MM.1S (cell line): Measurements from ENCODE around the gene TRIM63.

Experiments
- DNase-seq: peaks from one replicate; pipeline ENCODE4 v3.0.0-alpha.2; 2015
- H2AFZ ChIP-seq: fragments of 300-600 bp; sonication (generic); 2 replicates; pipeline ENCODE4 v1.6.0; 2016; ENCODE audit warnings: antibody characterized with exemption, low read length
- H3F3A ChIP-seq: fragments of 300-600 bp; sonication (generic); 2 replicates; pipeline ENCODE4 v1.6.1; 2016; ENCODE audit warnings: mild to moderate bottlenecking, antibody characterized with exemption, low read length, moderate library complexity, mixed read lengths; ENCODE audit not compliant: insufficient read depth
- H3K27ac ChIP-seq: fragments of 300-600 bp; sonication (generic); 2 replicates; pipeline ENCODE4 v1.5.1; 2016; ENCODE audit warnings: mild to moderate bottlenecking, low read length
- H3K27me3 ChIP-seq: fragments of 300-600 bp; sonication (generic); replicated peaks from 2 replicates; pipeline ENCODE4 v1.6.0; 2016; ENCODE audit warnings: low read length; ENCODE audit not compliant: insufficient read depth
- H3K36me3 ChIP-seq: fragments of 300-600 bp; sonication (generic); replicated peaks from 2 replicates; pipeline ENCODE4 v1.6.1; 2016; ENCODE audit warnings: mild to moderate bottlenecking, low read length, mixed read lengths; ENCODE audit not compliant: insufficient read depth
- H3K4me1 ChIP-seq: fragments of 300-600 bp; sonication (generic); 2 replicates; pipeline ENCODE4 v1.6.1; 2016; ENCODE audit warnings: low read length, mixed read lengths
- H3K4me2 ChIP-seq: fragments of 300-600 bp; sonication (generic); 2 replicates; pipeline ENCODE4 v1.6.0; 2016; ENCODE audit warnings: low read depth, low read length
- H3K4me3 ChIP-seq: fragments of 300-600 bp; sonication (generic); 2 replicates; pipeline ENCODE4 v1.5.1; 2016; ENCODE audit warnings: low read length, mixed read lengths
- H3K79me2 ChIP-seq: fragments of 300-600 bp; sonication (generic); 2 replicates; pipeline ENCODE4 v1.6.1; 2016; ENCODE audit warnings: mixed run types, low read length, mixed read lengths
- H3K9ac ChIP-seq: fragments of 300-600 bp; sonication (generic); 2 replicates; pipeline ENCODE4 v1.6.1; 2016; ENCODE audit warnings: low read length, mixed read lengths
- H3K9me2 ChIP-seq: fragments of 300-600 bp; sonication (generic); replicated peaks from 2 replicates; pipeline ENCODE4 v1.6.1; 2016; ENCODE audit warnings: mild to moderate bottlenecking, low read length, mixed read lengths; ENCODE audit not compliant: insufficient read depth
- H3K9me3 ChIP-seq: fragments of 300-600 bp; sonication (generic); replicated peaks from 2 replicates; pipeline ENCODE4 v1.6.1; 2016; ENCODE audit warnings: mild to moderate bottlenecking, low read length, mixed read lengths; ENCODE audit not compliant: insufficient read depth
- H4K20me1 ChIP-seq: fragments of 300-600 bp; sonication (generic); 2 replicates; pipeline ENCODE4 v1.6.1; 2016; ENCODE audit warnings: mild to moderate bottlenecking, low read length, moderate library complexity, mixed read lengths; ENCODE audit not compliant: insufficient read depth
- CTCF ChIP-seq: fragments of 300-600 bp; sonication (generic); IDR thresholded peaks from 2 replicates; pipeline ENCODE4 v1.5.1; 2016; ENCODE audit warnings: antibody characterized with exemption, low read length, mixed read lengths
- EZH2 ChIP-seq: fragments of 300-600 bp; sonication (generic); optimal IDR thresholded peaks from 2 replicates; pipeline ENCODE3; 2017; ENCODE audit warnings: low read depth, mild to moderate bottlenecking, antibody characterized with exemption, low read length, mixed read lengths
- EZH2phosphoT487 ChIP-seq: fragments of 300-600 bp; sonication (generic); IDR thresholded peaks from 2 replicates; pipeline ENCODE4 v1.6.1; 2018; ENCODE audit warnings: antibody characterized with exemption, low read length

TRIM63 gene

GRCh38 chr1:26031611-26032220 is 35.7 kb downstream of the TRIM63 start:
- peaks cover 51% of the 10 kb centered on the region for H3K27me3 ChIP-seq
- no peaks in the 10 kb centered on the region for H3K79me2 ChIP-seq
- TF ChIP-seq EZH2phosphoT487 (no peak), CTCF (no peak), EZH2 (no peak)
- H4K20me1 ChIP-seq = no peaks in the 10 kb centered on the region
- no peaks in the 10 kb centered on the region for H3K9me2 ChIP-seq
- H3K4me1 ChIP-seq = 0 out of 2 replicates have a peak, but pooled peaks cover 3% of the 10 kb centered on the region
- no peaks in the 10 kb centered on the region for H3K9me3 ChIP-seq
- no peak overlapping the region for H3K27ac ChIP-seq
- no peak for DNase-seq
- no peaks in the 10 kb centered on the region for H3K36me3 ChIP-seq
- no peak overlapping the region for H2AFZ ChIP-seq
- no peak overlapping the region for H3K9ac ChIP-seq
- no peaks in the 10 kb centered on the region for H3F3A ChIP-seq
- no peak overlapping the region for H3K4me3 ChIP-seq
- no peak overlapping the region for H3K4me2 ChIP-seq

GRCh38 chr1:26031196-26031595 is 36.2 kb downstream of the TRIM63 start:
- Histone ChIP-seq H3K36me3 (no peaks in the 10 kb centered on the region), H3K9me2 (no peaks in the 10 kb centered on the region), H3K9me3 (no peaks in the 10 kb centered on the region), H3F3A (no peaks in the 10 kb centered on the region), H2AFZ (no peak overlapping the region), H3K27me3 (peaks cover 51% of the 10 kb centered on the region), H3K27ac (no peak overlapping the region), H3K9ac (no peak overlapping the region), H3K4me1 (0 out of 2 replicates have a peak, but pooled peaks cover 3% of the 10 kb centered on the region), H4K20me1 (no peaks in the 10 kb centered on the region), H3K4me3 (no peak overlapping the region), H3K4me2 (no peak overlapping the region), H3K79me2 (no peaks in the 10 kb centered on the region)
- no peak for DNase-seq
- TF ChIP-seq CTCF = no peak
- no peak for TF ChIP-seq EZH2phosphoT487
- no peak for TF ChIP-seq EZH2

GRCh38 chr1:26029864-26030481 is 37.5 kb downstream of the TRIM63 start:
- H3K4me3 ChIP-seq = no peak overlapping the region
- no peak for TF ChIP-seq EZH2
- TF ChIP-seq CTCF = no peak
- no peak for TF ChIP-seq EZH2phosphoT487

More at GRCh38 chr1:26029864-26030481, 37.5 kb downstream of the TRIM63 start:
- Histone ChIP-seq H3K9me3 (no peaks in the 10 kb centered on the region), H3K9me2 (no peaks in the 10 kb centered on the region), H3K4me2 (no peak overlapping the region), H3F3A (no peaks in the 10 kb centered on the region), H3K27ac (no peak overlapping the region), H3K27me3 (peaks cover 55% of the 10 kb centered on the region), H3K79me2 (no peaks in the 10 kb centered on the region), H3K36me3 (no peaks in the 10 kb centered on the region), H3K4me1 (0 out of 2 replicates have a peak, but pooled peaks cover 3% of the 10 kb centered on the region), H3K9ac (no peak overlapping the region), H4K20me1 (no peaks in the 10 kb centered on the region), H2AFZ (no peak overlapping the region)
- DNase-seq = no peak
